Ascending aorta (tissue), 2 donors: ENCODE data around the gene CD6. TPM values are rescaled to one million over a fixed set of nuclear protein-coding genes. Genes with fewer than 3 reads are reported as not detected.

Experiments
- DNase-seq, 2 donors: peaks; one replicate each; pipeline ENCODE4 v3.0.0-alpha.2; 2019; ENCODE audit warnings: low spot score in 2 of 2
- H3K27ac ChIP-seq, 2 donors: fragments of 200-600 bp; sonication (generic); one replicate each; pipeline ENCODE4 v1.5.1; 2016 to 2017; ENCODE audit warnings: mild to moderate bottlenecking in 1 of 2
- H3K27me3 ChIP-seq: fragments of 200-600 bp; sonication (generic); one replicate; pipeline ENCODE4 v1.5.1; 2017
- H3K36me3 ChIP-seq, 2 donors: fragments of 200-600 bp; sonication (generic); one replicate each; pipeline ENCODE4 v1.5.1; 2016
- H3K4me1 ChIP-seq, 2 donors: fragments of 200-600 bp; sonication (generic); one replicate each; pipeline ENCODE4 v1.5.1; 2016 to 2017; ENCODE audit warnings: mild to moderate bottlenecking in 1 of 2
- H3K4me3 ChIP-seq, 2 donors: fragments of 200-600 bp; sonication (generic); one replicate each; pipeline ENCODE4 v1.5.1; 2016 to 2017; ENCODE audit warnings: mild to moderate bottlenecking in 1 of 2
- H3K9me3 ChIP-seq, 2 donors: fragments of 200-600 bp; sonication (generic); one replicate each; pipeline ENCODE4 v1.5.1; 2016
- intact Hi-C: fragments of 100-400 bp; cut with DNase I; formaldehyde crosslinking; loops from one replicate; pipeline ENCODE4 v1.15.1; 2023
- total RNA-seq: library from RNA; depleted of rRNA; stranded (reverse); fragments of >200 nt; gene quantifications from one replicate; pipeline ENCODE4 v1.1.0, GENCODE V29; 2016
- TF ChIP-seq, protein P1 (sequence below), 3 experiments: fragments of 200-600 bp in 2 of 3; fragments of 450-650 bp in 1 of 3; sonication (generic) in 2 of 3; IDR thresholded peaks; one replicate each; pipeline ENCODE4 v1.5.1; 2016 to 2019; ENCODE audit warnings: antibody characterized with exemption in 3 of 3, mild to moderate bottlenecking in 1 of 3, moderate library complexity in 1 of 3

Gene CD6
- total RNA-seq, 1 donor from 2014 or later, result not detected

DNA sequence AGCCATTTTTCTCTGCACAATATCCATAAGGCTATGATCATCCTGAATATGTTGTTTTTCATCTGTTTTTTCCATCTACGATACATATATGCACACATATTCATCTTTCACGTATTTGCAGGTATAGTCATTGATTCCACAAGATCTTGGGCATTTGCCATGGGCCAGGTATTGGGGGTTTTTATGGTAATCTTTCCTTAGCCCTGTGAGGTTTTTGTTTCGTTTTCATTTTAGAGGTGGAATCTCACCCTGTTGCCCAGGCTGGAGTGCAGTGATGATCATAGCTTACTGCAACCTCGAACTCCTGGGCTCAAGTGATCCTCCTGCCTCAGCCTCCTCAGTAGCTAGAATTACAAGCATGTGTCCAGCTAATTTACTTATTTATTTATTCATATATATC lies 20.0 kb downstream of the CD6 start:
- Histone ChIP-seq H3K27me3 (no peaks in the 10 kb centered on the region), H3K9me3 (no peaks in the 10 kb centered on the region), H3K4me1 (no peaks in the 10 kb centered on the region), H3K4me3 (no peak overlapping the region), H3K36me3 (no peaks in the 10 kb centered on the region), H3K27ac (no peak overlapping the region)
- TF ChIP-seq, protein P1, sequence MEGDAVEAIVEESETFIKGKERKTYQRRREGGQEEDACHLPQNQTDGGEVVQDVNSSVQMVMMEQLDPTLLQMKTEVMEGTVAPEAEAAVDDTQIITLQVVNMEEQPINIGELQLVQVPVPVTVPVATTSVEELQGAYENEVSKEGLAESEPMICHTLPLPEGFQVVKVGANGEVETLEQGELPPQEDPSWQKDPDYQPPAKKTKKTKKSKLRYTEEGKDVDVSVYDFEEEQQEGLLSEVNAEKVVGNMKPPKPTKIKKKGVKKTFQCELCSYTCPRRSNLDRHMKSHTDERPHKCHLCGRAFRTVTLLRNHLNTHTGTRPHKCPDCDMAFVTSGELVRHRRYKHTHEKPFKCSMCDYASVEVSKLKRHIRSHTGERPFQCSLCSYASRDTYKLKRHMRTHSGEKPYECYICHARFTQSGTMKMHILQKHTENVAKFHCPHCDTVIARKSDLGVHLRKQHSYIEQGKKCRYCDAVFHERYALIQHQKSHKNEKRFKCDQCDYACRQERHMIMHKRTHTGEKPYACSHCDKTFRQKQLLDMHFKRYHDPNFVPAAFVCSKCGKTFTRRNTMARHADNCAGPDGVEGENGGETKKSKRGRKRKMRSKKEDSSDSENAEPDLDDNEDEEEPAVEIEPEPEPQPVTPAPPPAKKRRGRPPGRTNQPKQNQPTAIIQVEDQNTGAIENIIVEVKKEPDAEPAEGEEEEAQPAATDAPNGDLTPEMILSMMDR (IDR thresholded peaks at IDR 0.05), result no peak
- no peak for DNase-seq
- intact Hi-C loops, result no loop called here

DNA sequence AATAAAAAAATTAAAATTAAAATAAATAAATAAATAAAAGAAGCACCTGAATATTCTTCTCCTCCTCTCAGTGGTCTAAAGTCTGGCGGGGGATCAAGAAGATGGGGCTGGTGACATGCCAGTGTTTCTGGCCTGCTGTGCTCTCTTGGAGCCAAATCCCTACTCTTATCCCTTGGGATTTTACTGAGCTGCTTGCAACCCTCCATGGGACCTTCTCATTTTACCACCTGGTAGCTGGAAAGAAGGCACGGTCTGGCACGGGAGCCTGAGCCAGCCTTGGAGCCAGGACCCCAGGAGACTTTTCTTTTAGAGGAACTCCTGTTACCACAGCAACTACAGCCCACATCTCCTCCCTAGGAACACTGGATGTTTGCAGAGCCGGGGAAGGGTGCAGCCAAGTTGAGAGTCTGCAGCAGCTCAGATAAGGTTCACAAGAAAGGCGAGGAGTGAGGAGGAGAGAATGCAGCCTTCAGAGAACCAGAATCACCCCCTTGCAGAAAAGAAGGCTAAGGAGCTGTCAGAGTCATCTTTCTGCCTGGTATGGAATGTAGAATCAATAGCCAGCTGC lies 21.4 kb downstream of the CD6 start:
- TF ChIP-seq, protein P1 (IDR thresholded peaks at IDR 0.05), result no peak
- Histone ChIP-seq H3K27ac (no peak overlapping the region), H3K4me1 (no peaks in the 10 kb centered on the region), H3K27me3 (no peaks in the 10 kb centered on the region), H3K9me3 (no peaks in the 10 kb centered on the region), H3K36me3 (no peaks in the 10 kb centered on the region), H3K4me3 (no peak overlapping the region)
- no peak for DNase-seq
- intact Hi-C loops, result no loop called here

DNA sequence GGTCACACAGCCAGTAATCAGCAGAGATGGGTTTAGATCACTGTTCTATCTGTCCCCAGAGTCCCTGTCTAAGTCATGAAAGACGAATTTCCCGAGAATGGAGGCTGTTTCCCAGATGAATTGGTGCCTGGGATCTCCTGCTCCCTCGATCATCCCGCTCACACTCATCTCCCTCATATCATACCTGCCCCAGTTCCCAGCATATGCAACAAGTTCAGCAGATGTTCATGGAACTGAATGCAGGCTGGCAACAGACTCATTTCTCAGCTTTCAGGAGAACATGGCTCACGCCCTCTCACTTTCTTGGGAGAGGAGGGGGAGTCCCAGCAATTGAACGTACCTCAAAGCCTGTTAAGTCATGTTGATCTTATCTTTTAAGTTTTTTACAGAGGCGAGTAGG lies 22.1 kb downstream of the CD6 start:
- no peaks in the 10 kb centered on the region for H3K9me3 ChIP-seq
- no peak overlapping the region for H3K27ac ChIP-seq
- no peak overlapping the region for H3K4me3 ChIP-seq
- no peak for DNase-seq
- H3K36me3 ChIP-seq, result no peaks in the 10 kb centered on the region
- intact Hi-C loops, result no loop called here
- H3K4me1 ChIP-seq, result no peaks in the 10 kb centered on the region
- TF ChIP-seq, protein P1 (IDR thresholded peaks at IDR 0.05), result no peak
- H3K27me3 ChIP-seq, result no peaks in the 10 kb centered on the region

DNA sequence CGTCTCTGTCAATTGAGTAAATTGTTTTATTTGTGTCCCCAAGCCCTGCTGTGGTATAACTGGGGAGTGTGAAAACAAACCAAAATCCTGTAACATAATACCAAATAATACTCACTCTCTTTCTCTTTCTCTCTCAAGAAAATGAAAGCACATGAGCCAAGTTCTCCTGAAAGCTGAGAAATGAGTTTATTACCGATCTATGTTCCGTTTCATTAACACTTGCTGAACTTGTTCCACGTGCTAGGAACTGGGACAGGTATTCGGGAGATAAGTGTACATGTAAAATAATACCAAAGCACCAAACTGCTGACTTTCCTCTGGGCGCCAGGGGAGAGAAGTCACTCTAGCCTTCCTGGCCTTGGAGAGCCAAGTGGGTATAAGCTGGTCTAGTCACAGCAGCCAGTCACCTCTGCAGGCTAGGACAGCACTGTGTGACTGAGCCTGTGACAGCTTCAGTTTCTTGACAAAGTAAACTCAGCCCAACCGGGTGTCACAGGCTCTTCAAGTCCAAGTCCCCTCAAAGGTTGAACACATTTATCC lies 23.1 kb downstream of the CD6 start:
- H3K27me3 ChIP-seq, result no peaks in the 10 kb centered on the region
- no peak overlapping the region for H3K27ac ChIP-seq
- no peaks in the 10 kb centered on the region for H3K9me3 ChIP-seq
- no peaks in the 10 kb centered on the region for H3K36me3 ChIP-seq
- intact Hi-C loops, result no loop called here
- DNase-seq, result no peak
- TF ChIP-seq, protein P1 (IDR thresholded peaks at IDR 0.05), result no peak
- H3K4me1 ChIP-seq, result no peaks in the 10 kb centered on the region
- H3K4me3 ChIP-seq, result no peak overlapping the region

DNA sequence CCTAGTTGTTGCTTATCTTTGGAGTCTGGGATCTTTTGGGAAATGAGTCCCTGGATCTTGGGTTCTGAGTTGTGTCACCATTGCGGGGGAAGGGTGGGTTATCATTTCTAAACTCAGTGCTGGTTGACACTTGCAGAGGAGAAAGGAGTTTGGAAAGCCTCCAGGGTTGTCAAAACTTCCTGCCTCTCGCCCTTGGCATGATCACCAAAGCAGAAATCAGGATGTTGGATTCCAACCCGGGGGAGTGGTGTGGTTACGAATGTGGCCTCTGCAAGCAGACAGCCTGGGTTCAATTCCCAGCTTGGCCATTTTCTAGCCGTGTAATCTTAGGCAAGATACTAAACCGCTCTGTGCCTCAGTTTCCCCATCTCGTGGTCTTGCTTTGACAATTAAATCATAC lies 24.3 kb downstream of the CD6 start:
- no peak for DNase-seq
- H3K4me3 ChIP-seq, result no peak overlapping the region
- no peaks in the 10 kb centered on the region for H3K9me3 ChIP-seq
- H3K27ac ChIP-seq, result no peak overlapping the region
- intact Hi-C loops, result no loop called here
- H3K27me3 ChIP-seq, result no peaks in the 10 kb centered on the region
- no peaks in the 10 kb centered on the region for H3K4me1 ChIP-seq
- no peaks in the 10 kb centered on the region for H3K36me3 ChIP-seq
- TF ChIP-seq, protein P1 (IDR thresholded peaks at IDR 0.05), result no peak
